GM12875 (cell line): ENCODE results near the gene ARHGEF28.

ENCODE experiments used
- H3K4me3 ChIP-seq: one replicate; pipeline ENCODE4 v1.5.1; 2011; ENCODE audit warnings: low read depth, low read length, control low read depth
- CTCF ChIP-seq: IDR thresholded peaks from 2 replicates; pipeline ENCODE4 v1.5.1; 2011; ENCODE audit warnings: low read depth, mild to moderate bottlenecking, control low read depth, inconsistent platforms, low read length, moderate library complexity, borderline replicate concordance; ENCODE audit not compliant: insufficient read depth

The ARHGEF28 gene

GRCh38 chr5:73908846-73909245 is 282.9 kb downstream of the ARHGEF28 start:
- TF ChIP-seq CTCF = no peak
- H3K4me3 ChIP-seq = no peak overlapping the region

- TF ChIP-seq CTCF = no peak
- no peak overlapping the region for H3K4me3 ChIP-seq
Measured at GRCh38 chr5:73909474-73909873, 283.5 kb downstream of the ARHGEF28 start.

- no peak overlapping the region for H3K4me3 ChIP-seq
- no peak for TF ChIP-seq CTCF
Measured at GRCh38 chr5:73911761-73912393, 285.9 kb downstream of the ARHGEF28 start.

- H3K4me3 ChIP-seq = no peak overlapping the region
- no peak for TF ChIP-seq CTCF
Measured at GRCh38 chr5:73912821-73913271, 286.9 kb downstream of the ARHGEF28 start.

- TF ChIP-seq CTCF = no peak
- H3K4me3 ChIP-seq = no peak overlapping the region
Measured at GRCh38 chr5:73913971-73914370, 288.0 kb downstream of the ARHGEF28 start.

- H3K4me3 ChIP-seq = no peak overlapping the region
- TF ChIP-seq CTCF = no peak
Measured at GRCh38 chr5:73915345-73915744, 289.3 kb downstream of the ARHGEF28 start.

GRCh38 chr5:73917433-73917832 is 291.4 kb downstream of the ARHGEF28 start:
- TF ChIP-seq CTCF = no peak
- no peak overlapping the region for H3K4me3 ChIP-seq
